ENCODE results near the gene SPTLC3. TPM values are rescaled to one million over a fixed set of nuclear protein-coding genes. Genes with fewer than 3 reads are reported as not detected.
A peak's percentile ranks its signal among the peaks of the same experiment; 100 is the strongest.

SPTLC3 gene
- total RNA-seq, 1 donor from 2014 or later = 0.41 TPM

GRCh38 chr20:13131688-13132087, 122.9 kb downstream of the SPTLC3 start:
- Mint-ChIP-seq H3K27me3 (ENCODE audit: unreplicated experiment) (no peaks in the 10 kb centered on the region), H3K4me1 (ENCODE audit: unreplicated experiment) (no peaks in the 10 kb centered on the region), H3K4me3 (ENCODE audit: unreplicated experiment) (no peak overlapping the region), H3K9me3 (ENCODE audit: unreplicated experiment) (no peaks in the 10 kb centered on the region), H3K27ac (ENCODE audit: unreplicated experiment) (no peak overlapping the region), H3K36me3 (ENCODE audit: low read depth, unreplicated experiment) (no peaks in the 10 kb centered on the region)
- TF ChIP-seq, protein P1, sequence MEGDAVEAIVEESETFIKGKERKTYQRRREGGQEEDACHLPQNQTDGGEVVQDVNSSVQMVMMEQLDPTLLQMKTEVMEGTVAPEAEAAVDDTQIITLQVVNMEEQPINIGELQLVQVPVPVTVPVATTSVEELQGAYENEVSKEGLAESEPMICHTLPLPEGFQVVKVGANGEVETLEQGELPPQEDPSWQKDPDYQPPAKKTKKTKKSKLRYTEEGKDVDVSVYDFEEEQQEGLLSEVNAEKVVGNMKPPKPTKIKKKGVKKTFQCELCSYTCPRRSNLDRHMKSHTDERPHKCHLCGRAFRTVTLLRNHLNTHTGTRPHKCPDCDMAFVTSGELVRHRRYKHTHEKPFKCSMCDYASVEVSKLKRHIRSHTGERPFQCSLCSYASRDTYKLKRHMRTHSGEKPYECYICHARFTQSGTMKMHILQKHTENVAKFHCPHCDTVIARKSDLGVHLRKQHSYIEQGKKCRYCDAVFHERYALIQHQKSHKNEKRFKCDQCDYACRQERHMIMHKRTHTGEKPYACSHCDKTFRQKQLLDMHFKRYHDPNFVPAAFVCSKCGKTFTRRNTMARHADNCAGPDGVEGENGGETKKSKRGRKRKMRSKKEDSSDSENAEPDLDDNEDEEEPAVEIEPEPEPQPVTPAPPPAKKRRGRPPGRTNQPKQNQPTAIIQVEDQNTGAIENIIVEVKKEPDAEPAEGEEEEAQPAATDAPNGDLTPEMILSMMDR (IDR thresholded peaks at IDR 0.05; ENCODE audit: unreplicated experiment) = no peak
- DNase-seq (ENCODE audit: low spot score) = no peak

DNA sequence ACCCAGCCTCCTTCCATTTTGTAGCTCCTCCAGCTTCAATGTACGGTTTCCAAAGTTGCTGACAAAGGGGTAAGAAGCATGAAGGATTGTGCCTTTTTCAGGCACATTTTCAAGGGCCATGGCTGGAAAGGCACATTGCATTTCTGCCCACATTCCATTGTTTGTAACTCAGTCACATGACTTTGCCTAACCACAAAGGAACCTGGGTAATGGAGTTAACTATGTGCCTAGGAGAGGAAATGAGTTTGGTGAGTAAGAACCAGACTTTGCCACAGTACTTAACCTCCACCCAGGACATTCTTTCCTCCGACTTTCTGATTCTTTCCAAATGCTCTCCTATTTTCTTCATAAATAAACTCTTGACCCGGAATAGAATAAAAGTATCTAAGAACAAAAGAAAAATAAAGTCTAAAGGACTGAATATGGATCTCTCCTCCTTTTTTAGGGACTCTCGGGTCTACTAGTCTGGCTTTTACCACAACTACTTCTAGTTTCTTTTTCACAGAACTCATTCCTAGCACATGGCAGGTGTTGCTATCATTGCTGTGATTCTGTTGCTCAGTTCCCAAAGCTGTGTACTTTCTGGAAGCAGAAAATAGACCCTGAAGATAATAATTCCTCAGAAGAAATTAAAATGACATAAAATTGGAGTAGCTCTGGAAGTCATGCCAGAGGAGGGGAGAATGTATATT, 130.8 kb downstream of the SPTLC3 start:
- Mint-ChIP-seq H3K9me3 (ENCODE audit: unreplicated experiment) (no peaks in the 10 kb centered on the region), H3K4me3 (ENCODE audit: unreplicated experiment) (no peak overlapping the region), H3K36me3 (ENCODE audit: low read depth, unreplicated experiment) (no peaks in the 10 kb centered on the region), H3K4me1 (ENCODE audit: unreplicated experiment) (peaks cover 33% of the 10 kb centered on the region), H3K27me3 (ENCODE audit: unreplicated experiment) (no peaks in the 10 kb centered on the region), H3K27ac (ENCODE audit: unreplicated experiment) (no peak overlapping the region)
- TF ChIP-seq, protein P1 (IDR thresholded peaks at IDR 0.05; ENCODE audit: unreplicated experiment) = no peak
- no peak for DNase-seq (ENCODE audit: low spot score)

- no peak overlapping the region for H3K27ac Mint-ChIP-seq (ENCODE audit: unreplicated experiment)
- no peak for DNase-seq (ENCODE audit: low spot score)
- no peak overlapping the region for H3K4me3 Mint-ChIP-seq (ENCODE audit: unreplicated experiment)
- H3K36me3 Mint-ChIP-seq (ENCODE audit: low read depth, unreplicated experiment) = no peaks in the 10 kb centered on the region
- no peaks in the 10 kb centered on the region for H3K27me3 Mint-ChIP-seq (ENCODE audit: unreplicated experiment)
- no peaks in the 10 kb centered on the region for H3K9me3 Mint-ChIP-seq (ENCODE audit: unreplicated experiment)
- TF ChIP-seq, protein P1 (IDR thresholded peaks at IDR 0.05; ENCODE audit: unreplicated experiment) = no peak
- H3K4me1 Mint-ChIP-seq (ENCODE audit: unreplicated experiment) = peaks cover 33% of the 10 kb centered on the region
These were observed 131.4 kb downstream of the SPTLC3 start for GRCh38 chr20:13140201-13140600.

GRCh38 chr20:13140775-13141174, 132.0 kb downstream of the SPTLC3 start:
- H3K27ac Mint-ChIP-seq (ENCODE audit: unreplicated experiment) = peak overlapping the region; percentile 89
- no peak for DNase-seq (ENCODE audit: low spot score)
- TF ChIP-seq, protein P1 (IDR thresholded peaks at IDR 0.05; ENCODE audit: unreplicated experiment) = no peak
- no peak overlapping the region for H3K4me3 Mint-ChIP-seq (ENCODE audit: unreplicated experiment)
- H3K4me1 Mint-ChIP-seq (ENCODE audit: unreplicated experiment) = peaks cover 33% of the 10 kb centered on the region
- H3K27me3 Mint-ChIP-seq (ENCODE audit: unreplicated experiment) = no peaks in the 10 kb centered on the region
- no peaks in the 10 kb centered on the region for H3K36me3 Mint-ChIP-seq (ENCODE audit: low read depth, unreplicated experiment)
- no peaks in the 10 kb centered on the region for H3K9me3 Mint-ChIP-seq (ENCODE audit: unreplicated experiment)

GRCh38 chr20:13141546-13141945, 132.8 kb downstream of the SPTLC3 start:
- no peaks in the 10 kb centered on the region for H3K27me3 Mint-ChIP-seq (ENCODE audit: unreplicated experiment)
- no peak overlapping the region for H3K4me3 Mint-ChIP-seq (ENCODE audit: unreplicated experiment)
- H3K27ac Mint-ChIP-seq (ENCODE audit: unreplicated experiment) = peak overlapping the region; percentile 91
- TF ChIP-seq, protein P1 (IDR thresholded peaks at IDR 0.05; ENCODE audit: unreplicated experiment) = no peak
- DNase-seq (ENCODE audit: low spot score) = no peak
- no peaks in the 10 kb centered on the region for H3K9me3 Mint-ChIP-seq (ENCODE audit: unreplicated experiment)
- no peaks in the 10 kb centered on the region for H3K36me3 Mint-ChIP-seq (ENCODE audit: low read depth, unreplicated experiment)
- H3K4me1 Mint-ChIP-seq (ENCODE audit: unreplicated experiment) = peaks cover 33% of the 10 kb centered on the region
